Stimulated activated CD4-positive, alpha-beta T cell treated with anti-CD3 and anti-CD28 coated beads, Interleukin-2, amount 100 ng/mL, for 48 hours (primary cell): ENCODE results near the gene BPIFB1.
A peak's percentile ranks its signal among the peaks of the same experiment; 100 is the strongest.

Experiments
- DNase-seq, 2 donors: peaks; one replicate each; pipeline ENCODE4 v3.0.0-alpha.2; 2020

BPIFB1 gene

GRCh38 chr20:33299111-33299603 is 16.1 kb downstream of the BPIFB1 start:
- DNase-seq, result peak; percentile 75 to 77

GRCh38 chr20:33301192-33301930 is 18.3 kb downstream of the BPIFB1 start:
- no peak for DNase-seq

GRCh38 chr20:33303595-33303994 is 20.6 kb downstream of the BPIFB1 start:
- DNase-seq, result no peak

DNA sequence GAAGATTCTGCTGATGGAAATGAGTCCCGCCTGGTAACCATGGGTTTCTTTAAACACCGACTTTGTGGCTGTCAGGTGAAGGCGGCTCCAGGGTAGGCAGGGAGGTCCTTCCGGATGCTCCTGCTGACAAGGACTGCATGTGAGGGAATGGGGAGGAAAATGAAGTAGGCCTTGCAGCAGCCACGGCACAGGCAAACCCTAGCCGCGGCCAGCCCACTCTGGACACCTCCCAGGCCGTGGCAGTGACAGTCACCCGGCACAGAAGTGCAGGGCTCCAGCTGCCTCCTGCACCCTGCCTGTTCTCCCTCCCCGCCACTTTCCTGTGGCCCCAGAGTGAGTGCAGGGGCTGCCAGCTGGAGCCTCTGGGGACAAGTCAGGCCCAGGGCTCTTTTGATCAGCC is 21.0 kb downstream of the BPIFB1 start:
- no peak for DNase-seq

DNA sequence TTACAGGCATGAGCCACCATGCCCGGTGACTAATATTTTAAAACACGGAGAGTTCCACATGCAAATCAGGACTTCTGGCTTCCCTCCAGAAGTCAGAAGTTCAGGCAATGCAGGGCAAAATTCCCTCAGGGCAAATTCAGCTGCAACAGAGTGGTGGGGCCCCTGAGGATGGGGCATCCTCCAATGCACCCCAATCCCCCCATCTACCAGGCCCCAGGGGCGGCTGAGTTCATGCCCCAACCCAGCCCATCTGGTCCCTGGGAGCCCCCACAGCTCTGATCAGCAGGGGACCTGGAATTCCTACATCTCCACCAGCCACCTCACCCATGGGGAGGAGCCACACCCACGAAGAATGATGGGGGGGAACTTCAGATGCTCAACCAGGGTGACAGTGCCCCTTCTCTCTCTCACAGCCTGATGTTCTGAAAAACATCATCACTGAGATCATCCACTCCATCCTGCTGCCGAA is 22.6 kb downstream of the BPIFB1 start:
- DNase-seq, result no peak

GRCh38 chr20:33306228-33306627 is 23.2 kb downstream of the BPIFB1 start:
- DNase-seq, result no peak

- no peak for DNase-seq
Measured at GRCh38 chr20:33306807-33307206, 23.8 kb downstream of the BPIFB1 start.

DNA sequence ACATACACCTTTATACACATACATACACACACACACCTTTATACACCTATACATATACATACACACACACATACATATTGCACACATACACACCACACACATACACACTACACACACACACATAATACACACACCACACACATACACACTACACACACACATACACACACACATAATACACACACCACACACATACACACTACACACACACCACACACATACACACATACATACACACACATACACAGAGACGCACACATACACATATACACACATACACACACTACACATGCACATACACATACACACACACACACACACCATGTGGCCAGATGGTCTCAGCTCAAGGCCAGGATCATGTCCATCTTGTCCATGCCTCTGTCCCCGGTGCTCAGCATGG is 25.7 kb downstream of the BPIFB1 start:
- no peak for DNase-seq

GRCh38 chr20:33309631-33310030 is 26.6 kb downstream of the BPIFB1 start:
- DNase-seq, result no peak

DNA sequence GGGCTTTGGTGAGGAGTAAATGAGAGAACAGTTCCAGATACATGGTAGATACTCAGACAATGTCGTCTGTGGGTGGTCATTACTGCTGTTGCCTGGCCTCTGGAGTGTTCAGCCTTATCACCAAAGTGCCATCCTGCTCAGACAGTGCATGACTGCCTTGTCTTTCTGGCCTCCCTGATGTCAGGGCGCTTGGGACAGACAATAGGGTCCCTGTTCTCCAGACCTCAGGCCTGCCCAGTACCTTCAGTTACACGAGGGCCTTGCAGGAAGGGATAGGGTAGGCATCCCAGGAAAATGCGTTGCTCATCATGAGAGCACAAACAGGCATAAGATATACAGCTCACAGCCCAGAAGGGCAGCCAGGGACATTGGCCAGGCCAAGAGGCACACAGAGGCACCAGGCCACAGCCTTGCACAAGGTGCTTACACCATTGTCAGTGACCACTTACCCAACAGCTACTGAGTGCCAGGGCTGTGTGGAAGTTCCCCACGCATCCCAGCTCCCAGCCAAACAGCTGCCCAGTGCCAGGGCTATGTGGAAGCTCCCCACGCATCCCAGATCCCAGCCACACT is 27.4 kb downstream of the BPIFB1 start:
- DNase-seq, result no peak

DNA sequence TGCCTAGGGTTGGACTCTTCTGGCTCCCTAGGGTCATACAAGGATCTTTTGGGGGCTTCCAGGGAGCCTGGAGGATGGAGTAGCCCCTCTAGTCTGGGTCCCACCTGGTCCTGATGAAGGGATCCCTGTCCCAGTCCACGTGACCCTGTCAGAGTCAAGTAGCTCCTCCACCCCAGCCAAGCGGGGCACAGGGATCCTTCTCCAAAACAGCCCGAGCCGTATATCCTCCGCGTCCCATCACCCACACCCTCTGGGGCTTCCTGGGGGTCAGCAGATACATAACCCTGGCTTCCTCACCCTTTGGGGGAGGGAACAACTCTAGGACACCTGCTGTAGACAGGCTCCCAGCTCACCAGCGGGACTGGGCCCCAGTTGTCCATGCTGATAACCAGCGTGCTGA is 28.0 kb downstream of the BPIFB1 start:
- DNase-seq, result no peak

DNA sequence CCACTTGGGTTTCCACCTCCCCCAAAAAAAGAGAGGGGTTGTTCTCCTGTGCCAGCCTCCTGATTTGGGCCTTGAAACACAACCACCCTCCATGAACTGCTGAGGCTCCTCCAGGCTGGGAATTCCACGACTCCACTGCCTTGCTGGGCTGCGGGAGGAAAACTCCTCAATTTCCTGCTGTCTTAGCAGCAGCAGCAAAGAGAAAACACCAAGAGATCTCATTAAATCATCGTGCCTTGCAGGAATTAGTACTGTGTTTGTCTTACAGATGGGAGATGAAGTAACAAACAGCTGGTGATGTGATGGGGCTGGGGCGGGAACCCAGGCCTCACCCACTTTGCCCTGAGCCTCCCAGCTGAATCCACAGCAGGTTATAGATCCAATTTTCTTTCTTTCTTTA is 29.0 kb downstream of the BPIFB1 start:
- DNase-seq, result no peak

GRCh38 chr20:33312583-33312982 is 29.6 kb downstream of the BPIFB1 start:
- DNase-seq, result no peak

- no peak for DNase-seq
Measured at GRCh38 chr20:33313686-33314314, 30.8 kb downstream of the BPIFB1 start.

DNA sequence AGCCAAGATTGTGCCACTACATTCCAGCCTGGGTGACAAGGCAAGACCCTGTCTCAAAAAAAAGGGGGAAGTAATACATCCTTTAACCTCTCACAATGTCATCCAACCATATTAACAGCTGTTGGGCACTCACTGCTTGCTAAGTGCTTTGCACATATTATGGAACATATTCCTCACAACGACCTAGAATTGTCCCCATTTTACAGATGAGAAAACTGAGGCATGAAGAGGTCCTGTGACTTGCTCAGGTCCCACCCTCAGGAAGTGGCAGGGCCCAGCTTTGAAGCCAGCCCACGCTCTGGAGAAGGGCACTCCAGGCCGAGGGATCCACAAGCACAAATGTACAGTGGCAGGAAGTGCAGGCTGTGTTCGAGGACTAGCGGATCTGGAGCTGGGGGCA is 33.3 kb downstream of the BPIFB1 start:
- DNase-seq, result no peak

- no peak for DNase-seq
Measured at GRCh38 chr20:33316958-33317357, 33.9 kb downstream of the BPIFB1 start.

GRCh38 chr20:33317424-33318095 is 34.5 kb downstream of the BPIFB1 start:
- no peak for DNase-seq

DNA sequence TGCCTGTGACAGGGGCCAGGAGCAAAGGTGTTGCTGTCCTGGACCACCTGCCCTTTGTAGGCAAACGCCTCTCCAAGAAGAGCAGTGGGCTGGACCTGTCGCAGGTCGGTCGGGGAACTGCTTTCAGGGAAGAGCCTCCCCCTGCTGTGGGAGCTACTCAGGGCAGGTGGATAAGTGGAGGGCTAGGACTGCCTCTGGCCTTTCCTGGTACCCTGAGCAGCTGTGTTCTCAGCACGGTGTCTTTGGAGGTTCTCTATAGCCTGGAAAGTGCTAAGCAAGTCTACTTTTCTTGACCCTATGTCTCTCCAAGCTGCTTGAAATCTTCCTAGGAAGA is 35.0 kb downstream of the BPIFB1 start:
- DNase-seq, result no peak

DNA sequence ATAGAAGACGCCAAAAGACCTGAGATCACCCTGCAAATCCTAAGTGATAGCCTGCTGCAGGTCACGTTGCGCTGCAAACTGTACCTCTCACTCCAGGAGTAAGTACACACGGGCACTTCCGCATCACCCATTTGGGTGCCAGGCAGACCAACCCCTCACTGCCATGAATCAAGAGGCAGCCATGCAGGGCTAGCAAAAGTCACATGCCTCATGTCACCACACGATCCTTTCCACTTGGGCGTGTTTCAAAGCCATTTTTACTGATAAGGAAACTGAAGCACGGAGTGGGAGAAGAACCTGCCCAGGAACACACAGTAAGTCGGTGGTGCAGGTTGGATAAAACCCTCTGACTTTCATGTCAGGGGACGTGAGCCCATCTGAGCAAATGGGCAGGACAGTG is 37.0 kb downstream of the BPIFB1 start:
- DNase-seq, result no peak

GRCh38 chr20:33322456-33322855 is 39.4 kb downstream of the BPIFB1 start:
- no peak for DNase-seq

- no peak for DNase-seq
Measured at GRCh38 chr20:33323236-33323635, 40.2 kb downstream of the BPIFB1 start.

GRCh38 chr20:33325350-33325749 is 42.3 kb downstream of the BPIFB1 start:
- DNase-seq, result no peak
